Adipocyte (in vitro differentiated cells): Measurements from ENCODE around the gene NAA38.

ENCODE experiments used
- DNase-seq: peaks from one replicate; pipeline ENCODE4 v3.0.0-alpha.2; 2015; ENCODE audit warnings: low read depth
- H3K27me3 ChIP-seq: replicated peaks from 2 replicates; pipeline ENCODE4 v1.7.0; 2013; ENCODE audit warnings: mild to moderate bottlenecking, low read length, moderate library complexity; ENCODE audit not compliant: control insufficient read depth, insufficient read depth
- H3K36me3 ChIP-seq: 2 replicates; pipeline ENCODE4 v1.7.0; 2013; ENCODE audit warnings: low read length, mild to moderate bottlenecking, moderate library complexity; ENCODE audit not compliant: control insufficient read depth, insufficient read depth, severe bottlenecking
- H3K4me1 ChIP-seq: 2 replicates; pipeline ENCODE4 v1.7.0; 2013; ENCODE audit warnings: mild to moderate bottlenecking, low read length, moderate library complexity; ENCODE audit not compliant: control insufficient read depth, insufficient read depth
- H3K4me3 ChIP-seq: 2 replicates; pipeline ENCODE4 v1.7.0; 2013; ENCODE audit warnings: mild to moderate bottlenecking, low read length, moderate library complexity
- H3K9ac ChIP-seq: 2 replicates; pipeline ENCODE4 v1.7.0; 2013; ENCODE audit warnings: mild to moderate bottlenecking, low read length, moderate library complexity
- H3K9me3 ChIP-seq: 2 replicates; pipeline ENCODE4 v1.7.0; 2013; ENCODE audit warnings: mild to moderate bottlenecking, low read length, moderate library complexity; ENCODE audit not compliant: control insufficient read depth

NAA38 gene

GRCh38 chr17:7843536-7844291 lies 13.6 kb downstream of the NAA38 start:
- peak; percentile 89 for DNase-seq
- no peaks in the 10 kb centered on the region for H3K9me3 ChIP-seq
- H3K36me3 ChIP-seq, result peaks cover 10% of the 10 kb centered on the region
- H3K4me3 ChIP-seq, result peak overlapping the region; percentile 95
- H3K4me1 ChIP-seq, result peaks cover 36% of the 10 kb centered on the region
- H3K27me3 ChIP-seq, result no peaks in the 10 kb centered on the region
- peak overlapping the region; percentile 96 for H3K9ac ChIP-seq

- H3K27me3 ChIP-seq, result no peaks in the 10 kb centered on the region
- H3K4me3 ChIP-seq, result peak overlapping the region; percentile 95
- H3K36me3 ChIP-seq, result peaks cover 10% of the 10 kb centered on the region
- no peak for DNase-seq
- H3K4me1 ChIP-seq, result peaks cover 40% of the 10 kb centered on the region
- H3K9ac ChIP-seq, result peak overlapping the region; percentile 96
- no peaks in the 10 kb centered on the region for H3K9me3 ChIP-seq
Observed at GRCh38 chr17:7843257-7843535, 14.2 kb downstream of the NAA38 start.

- H3K4me1 ChIP-seq, result peaks cover 42% of the 10 kb centered on the region
Observed at GRCh38 chr17:7842380-7843256, 14.7 kb downstream of the NAA38 start.

GRCh38 chr17:7841915-7842379 lies 15.4 kb downstream of the NAA38 start:
- Histone ChIP-seq H3K4me1 (peaks cover 49% of the 10 kb centered on the region), H3K9ac (peak overlapping the region; percentile 96), H3K27me3 (no peaks in the 10 kb centered on the region), H3K36me3 (peaks cover 9% of the 10 kb centered on the region), H3K9me3 (no peaks in the 10 kb centered on the region), H3K4me3 (peak overlapping the region; percentile 95)
- peak; percentile 94 for DNase-seq

More at GRCh38 chr17:7842380-7843256, 14.7 kb downstream of the NAA38 start:
- H3K9me3 ChIP-seq, result no peaks in the 10 kb centered on the region
- peak overlapping the region; percentile 96 for H3K9ac ChIP-seq
- peak overlapping the region; percentile 95 for H3K4me3 ChIP-seq
- peak; percentile 90 for DNase-seq
- peaks cover 10% of the 10 kb centered on the region for H3K36me3 ChIP-seq
- H3K27me3 ChIP-seq, result no peaks in the 10 kb centered on the region

GRCh38 chr17:7841396-7841914 lies 15.9 kb downstream of the NAA38 start:
- Histone ChIP-seq H3K9me3 (no peaks in the 10 kb centered on the region), H3K4me1 (peaks cover 51% of the 10 kb centered on the region), H3K36me3 (peaks cover 6% of the 10 kb centered on the region), H3K4me3 (peak overlapping the region; percentile 95), H3K27me3 (no peaks in the 10 kb centered on the region), H3K9ac (peak overlapping the region; percentile 96)
- DNase-seq, result peak; percentile 95

GRCh38 chr17:7840875-7841274 lies 16.5 kb downstream of the NAA38 start:
- H3K9ac ChIP-seq, result peak overlapping the region; percentile 72
- H3K4me3 ChIP-seq, result peak overlapping the region; percentile 95
- H3K4me1 ChIP-seq, result peaks cover 51% of the 10 kb centered on the region
- no peaks in the 10 kb centered on the region for H3K9me3 ChIP-seq
- peaks cover 4% of the 10 kb centered on the region for H3K36me3 ChIP-seq
- no peaks in the 10 kb centered on the region for H3K27me3 ChIP-seq
- no peak for DNase-seq

- Histone ChIP-seq H3K27me3 (no peaks in the 10 kb centered on the region), H3K36me3 (peaks cover 4% of the 10 kb centered on the region)
- no peak for DNase-seq
Observed at GRCh38 chr17:7840441-7840840, 16.9 kb downstream of the NAA38 start.

GRCh38 chr17:7839876-7840261 lies 17.5 kb downstream of the NAA38 start:
- Histone ChIP-seq H3K36me3 (peaks cover 4% of the 10 kb centered on the region), H3K9ac (no peak overlapping the region), H3K27me3 (no peaks in the 10 kb centered on the region), H3K4me1 (peaks cover 41% of the 10 kb centered on the region), H3K9me3 (no peaks in the 10 kb centered on the region), H3K4me3 (no peak overlapping the region)
- peak; percentile 44 for DNase-seq

More at GRCh38 chr17:7840441-7840840, 16.9 kb downstream of the NAA38 start:
- H3K9me3 ChIP-seq, result no peaks in the 10 kb centered on the region
- peak overlapping the region; percentile 72 for H3K9ac ChIP-seq
- no peak overlapping the region for H3K4me3 ChIP-seq
- peaks cover 47% of the 10 kb centered on the region for H3K4me1 ChIP-seq

- Histone ChIP-seq H3K4me3 (peak overlapping the region; percentile 77), H3K4me1 (peaks cover 41% of the 10 kb centered on the region), H3K27me3 (no peaks in the 10 kb centered on the region), H3K9me3 (no peaks in the 10 kb centered on the region), H3K36me3 (peaks cover 4% of the 10 kb centered on the region), H3K9ac (peak overlapping the region; percentile 66)
- DNase-seq, result no peak
Observed at GRCh38 chr17:7839190-7839875, 18.0 kb downstream of the NAA38 start.

GRCh38 chr17:7838090-7839075 lies 19.0 kb downstream of the NAA38 start:
- Histone ChIP-seq H3K4me1 (peaks cover 43% of the 10 kb centered on the region), H3K36me3 (peaks cover 4% of the 10 kb centered on the region), H3K27me3 (no peaks in the 10 kb centered on the region), H3K9ac (peak overlapping the region; percentile 66), H3K9me3 (no peaks in the 10 kb centered on the region), H3K4me3 (peak overlapping the region; percentile 88)
- peak; percentile 73 for DNase-seq
